Keratinocyte (primary cell): ENCODE data around the gene MEGF11. TPM values are rescaled to one million over a fixed set of nuclear protein-coding genes. Genes with fewer than 3 reads are reported as not detected.

ENCODE experiments used
- DNase-seq: peaks from one replicate; pipeline ENCODE4 v3.0.0-alpha.2; 2011; ENCODE audit warnings: low read depth, missing footprints, low spot score
- FAIRE-seq: peaks from 2 replicates; lab custom pipeline; 2011; peaks lifted over from hg19 to GRCh38; lab: Jason Lieb, UNC
- H2AFZ ChIP-seq: 2 replicates; pipeline ENCODE4 v1.6.0; 2012; ENCODE audit warnings: low read length, control low read depth, inconsistent platforms; ENCODE audit not compliant: control insufficient read depth
- H3K27ac ChIP-seq: 2 replicates; pipeline ENCODE4 v1.5.1; 2011; ENCODE audit warnings: low read length; ENCODE audit not compliant: control insufficient read depth, insufficient read depth
- H3K27me3 ChIP-seq: 3 replicates; pipeline ENCODE4 v1.6.0; 2011; ENCODE audit warnings: low read length; ENCODE audit not compliant: control insufficient read depth, insufficient read depth; ENCODE audit errors: extremely low read depth
- H3K36me3 ChIP-seq, 2 experiments: 2 replicates in 1 of 2; 3 replicates in 1 of 2; pipeline ENCODE4 v1.5.1; 2011; ENCODE audit warnings: low read length in 2 of 2, mild to moderate bottlenecking in 1 of 2; ENCODE audit not compliant: control insufficient read depth in 2 of 2, insufficient read depth in 2 of 2; ENCODE audit errors: extremely low read depth in 1 of 2
- H3K4me1 ChIP-seq: 3 replicates; pipeline ENCODE4 v1.5.1; 2011; ENCODE audit warnings: low read length; ENCODE audit not compliant: control insufficient read depth, insufficient read depth; ENCODE audit errors: extremely low read depth
- H3K4me2 ChIP-seq: 3 replicates; pipeline ENCODE4 v1.6.0; 2011; ENCODE audit warnings: low read depth, low read length; ENCODE audit not compliant: control insufficient read depth, insufficient read depth; ENCODE audit errors: extremely low read depth
- H3K4me3 ChIP-seq, 3 experiments: fragments of 200-600 bp in 1 of 3; sonication (generic) in 1 of 3; 2 replicates in 2 of 3; 3 replicates in 1 of 3; pipeline ENCODE4 v1.5.1; 2011 to 2016; ENCODE audit warnings: low read length in 3 of 3, mild to moderate bottlenecking in 3 of 3, control low read depth in 2 of 3, inconsistent platforms in 1 of 3, low read depth in 1 of 3, mixed read lengths in 1 of 3, mixed run types in 1 of 3, moderate library complexity in 1 of 3; ENCODE audit not compliant: control insufficient read depth in 2 of 3, insufficient read depth in 2 of 3; ENCODE audit errors: extremely low read depth in 1 of 3
- H3K79me2 ChIP-seq: 2 replicates; pipeline ENCODE4 v1.6.0; 2012; ENCODE audit warnings: low read length; ENCODE audit not compliant: control insufficient read depth, insufficient read depth
- H3K9ac ChIP-seq: 3 replicates; pipeline ENCODE4 v1.6.0; 2011; ENCODE audit warnings: low read length; ENCODE audit not compliant: control insufficient read depth, insufficient read depth; ENCODE audit errors: extremely low read depth
- H3K9me1 ChIP-seq: 3 replicates; pipeline ENCODE4 v1.6.0; 2011; ENCODE audit warnings: low read length; ENCODE audit not compliant: control insufficient read depth, insufficient read depth; ENCODE audit errors: extremely low read depth
- H3K9me3 ChIP-seq: 2 replicates; pipeline ENCODE4 v1.5.1; 2012; ENCODE audit warnings: low read depth, low read length; ENCODE audit not compliant: control insufficient read depth
- H4K20me1 ChIP-seq: 3 replicates; pipeline ENCODE4 v1.6.0; 2011; ENCODE audit warnings: low read length; ENCODE audit not compliant: control insufficient read depth, insufficient read depth; ENCODE audit errors: extremely low read depth
- CTCF ChIP-seq, 3 experiments: IDR thresholded peaks in 1 of 3; conservative IDR thresholded peaks in 1 of 3; optimal IDR thresholded peaks in 1 of 3; 2 replicates in 2 of 3; 3 replicates in 1 of 3; pipeline versions ENCODE3 to v1.5.1; 2011; ENCODE audit warnings: low read length in 3 of 3, mild to moderate bottlenecking in 3 of 3, moderate library complexity in 2 of 3, control low read depth in 1 of 3, inconsistent platforms in 1 of 3; ENCODE audit not compliant: insufficient read depth in 2 of 3; ENCODE audit errors: extremely low read depth in 1 of 3
- EZH2 ChIP-seq: IDR thresholded peaks from one replicate; pipeline ENCODE4 v1.6.1; 2012; ENCODE audit warnings: inconsistent platforms, mild to moderate bottlenecking, low read length, moderate library complexity
- dilution Hi-C: fragments of 300-500 bp; cut with MboI; formaldehyde crosslinking; loops from one replicate; pipeline ENCODE4 v1.7.0; 2020; ENCODE audit warnings: low sequenced_read_pairs; ENCODE audit not compliant: extremely low pct_ligation_motif_present
- polyA plus RNA-seq, 5 experiments: library from polyadenylated mRNA; depleted of rRNA in 3 of 5; stranded (reverse) in 3 of 5; stranded (forward) in 1 of 5; unstranded in 1 of 5; fragments of >200 nt; gene quantifications; 1 replicate in 1 of 5; 2 replicates in 3 of 5; 3 replicates in 1 of 5; pipeline versions ENCODE4 v1.2.1 to v1.2.3, GENCODE V29; 2011 to 2012; ENCODE audit warnings: missing spikeins in 2 of 5, low read depth in 1 of 5, low replicate concordance in 1 of 5

Gene MEGF11
- polyA plus RNA-seq, 1 donor (not counting 4 experiments of a cell fraction or from before 2014, with no cell fraction given): not detected

GRCh38 chr15:65924004-65924403, 329.5 kb downstream of the MEGF11 start:
- TF ChIP-seq EZH2: no peak
- no peak for TF ChIP-seq CTCF (optimal IDR thresholded peaks at IDR 0.05 in 1 of 3, IDR thresholded peaks at IDR 0.05 in 1 of 3, conservative IDR thresholded peaks at IDR 0.05 in 1 of 3; ENCODE audit: extremely low read depth in 1 of 3, insufficient read depth in 2 of 3, low read length in 3 of 3)
- Histone ChIP-seq H3K4me3 (no peak overlapping the region), H3K9me3 (no peaks in the 10 kb centered on the region), H3K4me2 (no peak overlapping the region), H3K27me3 (no peaks in the 10 kb centered on the region), H3K9ac (no peak overlapping the region), H3K36me3 (peaks cover 0 to 1% of the 10 kb centered on the region in 2 experiments), H3K4me1 (no peaks in the 10 kb centered on the region), H3K27ac (no peak overlapping the region), H3K9me1 (no peaks in the 10 kb centered on the region), H3K79me2 (no peaks in the 10 kb centered on the region), H2AFZ (no peak overlapping the region), H4K20me1 (no peaks in the 10 kb centered on the region)
- no peak for DNase-seq
- FAIRE-seq: no peak
- dilution Hi-C loops: no loop called here

GRCh38 chr15:65923264-65923663, 330.3 kb downstream of the MEGF11 start:
- Histone ChIP-seq H3K9ac (no peak overlapping the region), H2AFZ (no peak overlapping the region), H3K9me1 (no peaks in the 10 kb centered on the region), H3K27me3 (no peaks in the 10 kb centered on the region), H3K79me2 (no peaks in the 10 kb centered on the region), H3K9me3 (no peaks in the 10 kb centered on the region), H3K4me3 (no peak overlapping the region), H3K4me1 (no peaks in the 10 kb centered on the region), H3K27ac (no peak overlapping the region), H4K20me1 (no peaks in the 10 kb centered on the region), H3K4me2 (no peak overlapping the region), H3K36me3 (peaks cover 0 to 4% of the 10 kb centered on the region in 2 experiments)
- TF ChIP-seq EZH2 (no peak), CTCF (optimal IDR thresholded peaks at IDR 0.05 in 1 of 3, IDR thresholded peaks at IDR 0.05 in 1 of 3, conservative IDR thresholded peaks at IDR 0.05 in 1 of 3; ENCODE audit: extremely low read depth in 1 of 3, insufficient read depth in 2 of 3, low read length in 3 of 3) (no peak)
- DNase-seq (no peak), FAIRE-seq (no peak)
- dilution Hi-C loops: no loop called here
